ENCODE results near the gene TEPSIN.

DNA sequence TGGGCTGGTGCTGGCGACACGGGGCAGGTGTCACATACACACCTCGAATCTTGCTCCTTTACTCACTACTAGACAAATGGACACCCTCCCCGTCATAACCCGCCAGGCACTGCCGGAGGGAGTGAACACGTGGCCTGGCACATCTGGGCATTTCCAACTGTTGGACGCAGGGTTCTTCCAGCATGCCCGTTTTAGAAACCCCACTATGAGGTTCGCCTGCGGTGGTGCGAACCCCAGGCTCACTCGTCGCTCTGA is 9.3 kb downstream of the TEPSIN start:
- no peak for TF ChIP-seq ARNTL (CRISPR knock-in tag; IDR thresholded peaks at IDR 0.05; ENCODE audit: borderline replicate concordance, low read depth)
- TF ChIP-seq PPARA (CRISPR knock-in tag; IDR thresholded peaks at IDR 0.05; ENCODE audit: borderline replicate concordance), result no peak
- no peak for TF ChIP-seq ZFP30 (CRISPR knock-in tag; IDR thresholded peaks at IDR 0.05)

All from SK-N-SH treated with all-trans-retinoic acid at 6 μM for 48 hours (cell line).